HUES64 (cell line): ENCODE data around the gene ANO9.

Source experiments
- H3K27ac ChIP-seq: 2 replicates; pipeline ENCODE4 v1.7.0; 2013; ENCODE audit warnings: low read depth, low read length, inconsistent platforms
- H3K27me3 ChIP-seq: 2 replicates; pipeline ENCODE4 v1.6.1; 2013; ENCODE audit warnings: mild to moderate bottlenecking, low read length; ENCODE audit not compliant: insufficient read depth
- H3K36me3 ChIP-seq: 2 replicates; pipeline ENCODE4 v1.6.1; 2013; ENCODE audit warnings: mild to moderate bottlenecking, low read length; ENCODE audit not compliant: insufficient read depth
- H3K4me1 ChIP-seq: 2 replicates; pipeline ENCODE4 v1.6.1; 2013; ENCODE audit warnings: mild to moderate bottlenecking, low read length, moderate library complexity; ENCODE audit not compliant: insufficient read depth
- H3K4me3 ChIP-seq: 2 replicates; pipeline ENCODE4 v1.5.1; 2013; ENCODE audit warnings: mild to moderate bottlenecking, low read length, moderate library complexity
- H3K9ac ChIP-seq: 2 replicates; pipeline ENCODE4 v1.6.1; 2013; ENCODE audit warnings: mild to moderate bottlenecking, low read depth, low read length
- H3K9me3 ChIP-seq: 2 replicates; pipeline ENCODE4 v1.6.1; 2013; ENCODE audit warnings: low read depth, low read length; ENCODE audit not compliant: insufficient read depth
- WGBS: fragments of 150-250, 120-280 bp; methylation state at CpG from one replicate; pipeline ENCODE4 v1.1.7; 2013; ENCODE audit warnings: missing lambda C conversion rate; 5-methylcytosine and 5-hydroxymethylcytosine counted together

Gene ANO9

DNA sequence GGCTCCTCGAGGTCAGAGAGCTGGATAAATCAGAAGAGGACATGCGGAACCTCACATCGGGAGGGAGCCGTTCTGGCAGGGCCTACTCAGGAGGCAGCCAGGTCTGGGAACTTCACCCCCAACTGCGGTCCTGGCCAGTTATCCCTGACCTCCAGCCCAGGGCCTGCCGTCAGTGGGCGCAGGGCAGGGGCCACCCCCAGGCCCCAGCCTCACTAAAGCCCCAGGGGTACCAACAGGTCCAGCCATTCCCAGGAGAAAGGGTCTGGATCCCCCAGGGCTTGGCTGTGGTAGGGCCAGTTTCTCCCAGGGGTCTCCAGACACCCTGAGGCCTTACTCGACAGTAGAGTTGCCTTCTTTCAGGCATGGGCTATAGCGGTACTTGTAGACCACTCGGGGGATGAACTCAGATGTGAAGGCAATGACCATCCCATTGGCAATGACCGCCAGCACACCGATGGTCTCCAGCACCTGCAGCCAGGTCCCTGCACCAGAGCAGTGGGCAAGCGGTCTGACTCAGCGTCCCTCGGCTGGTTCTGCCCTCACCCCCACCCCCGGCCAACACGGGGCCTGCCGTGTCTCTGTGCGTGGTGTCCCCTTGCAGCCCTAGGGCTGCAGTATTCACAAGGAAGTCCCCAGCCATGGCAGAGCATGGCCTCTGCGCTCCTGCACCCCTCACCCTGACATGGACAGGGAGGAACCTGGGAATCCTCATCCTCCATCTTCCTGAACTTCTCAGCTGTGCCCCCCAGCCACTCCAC lies 22.4 kb downstream of the ANO9 start:
- Histone ChIP-seq H3K4me3 (no peak overlapping the region), H3K9me3 (no peaks in the 10 kb centered on the region), H3K4me1 (0 out of 2 replicates have a peak, but pooled peaks cover 3% of the 10 kb centered on the region), H3K27me3 (peaks cover 37% of the 10 kb centered on the region), H3K27ac (no peak overlapping the region), H3K36me3 (no peaks in the 10 kb centered on the region), H3K9ac (no peak overlapping the region)
- 86% methylated on average over 20 of the region's 20 CpGs for WGBS

DNA sequence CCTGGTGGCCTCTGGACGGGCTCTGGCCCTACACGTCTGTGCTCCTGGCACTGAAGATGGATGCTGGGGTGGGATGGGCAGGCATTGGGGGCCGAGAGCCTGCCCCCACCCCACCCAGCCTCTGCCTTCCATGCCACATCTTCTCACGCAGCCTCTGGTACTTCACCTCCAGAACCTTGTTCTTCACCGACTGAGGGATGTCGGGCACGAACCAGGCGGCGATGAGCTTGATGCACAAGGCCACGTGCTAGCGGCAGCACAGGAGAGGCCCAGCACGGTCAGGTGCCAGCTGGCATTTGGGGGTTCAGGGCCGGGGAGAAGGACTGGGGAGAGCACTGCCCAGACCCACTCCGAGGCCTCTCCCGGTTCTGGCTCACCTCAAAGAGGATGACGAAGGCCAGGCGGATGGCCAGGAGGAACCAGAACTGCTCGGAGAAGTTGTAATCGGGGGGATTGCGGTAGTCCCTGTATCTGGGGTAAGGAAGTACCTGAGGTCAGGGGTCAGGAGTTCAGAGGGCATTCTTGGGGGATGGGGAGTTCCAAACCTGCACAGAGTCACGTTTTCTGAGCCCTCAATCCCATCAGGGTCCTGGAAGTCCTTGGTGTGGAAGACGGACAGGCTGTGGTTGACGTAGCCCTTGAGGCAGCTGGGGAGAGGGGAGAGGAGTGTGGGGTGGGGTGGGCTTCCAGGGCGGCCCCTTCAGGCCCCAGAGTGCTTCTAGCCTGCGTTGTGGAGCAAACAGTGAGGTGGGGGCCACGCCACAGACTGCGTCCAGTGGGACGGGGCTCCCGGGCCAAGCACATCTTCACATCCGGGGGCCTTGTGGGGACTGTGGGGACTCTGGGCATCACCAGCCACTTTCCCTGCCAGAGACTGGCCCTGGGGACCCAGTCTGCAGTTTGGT lies 23.2 kb downstream of the ANO9 start:
- Histone ChIP-seq H3K4me1 (0 out of 2 replicates have a peak, but pooled peaks cover 3% of the 10 kb centered on the region), H3K9me3 (no peaks in the 10 kb centered on the region), H3K9ac (no peak overlapping the region), H3K36me3 (no peaks in the 10 kb centered on the region), H3K4me3 (no peak overlapping the region), H3K27ac (no peak overlapping the region), H3K27me3 (peaks cover 34% of the 10 kb centered on the region)
- 94% methylated on average over 30 of the region's 30 CpGs for WGBS

DNA sequence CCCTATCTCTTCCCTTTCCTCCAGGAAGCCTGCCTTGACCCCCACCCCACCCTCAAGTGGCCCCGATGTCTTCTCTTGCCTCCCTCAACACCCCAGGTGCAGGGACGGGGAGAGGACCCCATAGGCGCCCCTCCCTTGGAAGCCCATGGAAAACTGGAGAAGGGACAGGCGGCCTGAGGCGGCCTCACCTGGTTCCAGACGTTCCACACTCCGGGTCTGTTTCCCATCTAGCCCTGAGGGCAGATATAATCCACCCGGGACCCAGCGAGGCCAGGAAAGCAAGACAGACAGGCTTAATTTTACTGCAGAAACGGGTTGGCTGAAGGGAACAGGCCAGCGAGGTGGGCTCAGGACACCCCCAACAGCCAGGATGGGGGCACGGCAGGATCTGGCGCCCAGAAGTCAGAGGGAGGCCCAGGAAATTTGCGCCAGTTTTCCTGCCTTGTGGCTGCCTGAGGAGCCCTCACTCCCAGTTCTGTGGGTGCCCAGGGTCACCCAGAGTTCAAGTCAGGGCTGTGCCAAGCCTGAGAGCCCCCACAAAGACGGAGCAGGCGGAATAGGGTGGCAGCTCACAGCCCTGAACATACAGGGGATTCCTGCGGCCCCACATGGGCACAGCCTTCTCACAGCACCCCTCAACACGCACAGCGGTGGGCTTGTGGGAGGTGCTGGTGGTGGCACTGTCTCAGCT lies 24.0 kb downstream of the ANO9 start:
- peaks cover 34% of the 10 kb centered on the region for H3K27me3 ChIP-seq
- H3K27ac ChIP-seq, result no peak overlapping the region
- H3K4me3 ChIP-seq, result peak overlapping the region; percentile 68
- no peaks in the 10 kb centered on the region for H3K36me3 ChIP-seq
- H3K9ac ChIP-seq, result peak overlapping the region; percentile 65; the same call in 1 of the 2 replicates
- H3K9me3 ChIP-seq, result no peaks in the 10 kb centered on the region
- 0 out of 2 replicates have a peak, but pooled peaks cover 3% of the 10 kb centered on the region for H3K4me1 ChIP-seq
- WGBS, result 73% methylated on average over 19 of the region's 19 CpGs

DNA sequence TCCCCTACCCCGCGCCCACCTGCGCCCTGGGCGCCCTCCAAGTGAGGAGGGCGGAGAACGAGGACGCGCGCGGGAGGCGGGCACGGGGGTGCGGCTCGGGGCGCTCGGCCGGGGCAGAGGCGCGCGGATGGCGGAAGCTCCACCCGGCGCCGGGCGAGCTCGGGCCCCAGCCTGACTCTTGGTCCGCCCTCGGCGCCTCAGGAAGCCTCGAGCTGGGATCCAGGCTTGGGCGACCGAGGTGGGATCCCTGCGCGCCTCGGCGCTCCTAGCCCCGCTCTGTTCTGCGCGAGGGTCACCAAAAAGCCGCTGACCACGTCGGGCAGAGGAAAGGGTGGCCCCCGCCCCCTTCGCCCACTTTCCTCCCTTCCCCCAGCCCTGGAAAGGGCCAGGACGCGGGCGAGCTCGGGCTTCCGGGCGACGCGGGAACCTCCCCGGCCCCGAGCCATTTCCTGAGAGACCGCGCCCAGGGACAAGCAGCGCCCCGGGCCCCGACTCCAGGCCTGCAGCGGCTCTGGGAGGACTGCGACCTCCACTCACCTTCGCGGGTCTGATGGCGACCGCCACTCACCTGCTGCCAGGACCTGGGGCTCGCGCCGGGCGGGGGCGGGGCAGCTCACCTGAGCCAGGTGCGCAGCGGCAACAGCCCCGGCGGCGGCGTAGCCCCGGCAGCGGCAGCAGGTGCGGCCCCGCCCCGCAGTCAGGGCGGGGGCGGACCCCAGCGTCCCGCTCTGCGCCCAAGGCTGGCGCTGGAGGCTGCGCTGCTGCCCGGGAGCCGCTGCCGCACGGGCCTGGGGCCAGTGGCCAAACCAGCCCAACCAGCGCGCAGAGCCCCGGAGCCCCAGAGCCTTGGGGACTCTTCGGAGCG lies 24.8 kb downstream of the ANO9 start:
- H3K9ac ChIP-seq, result peak overlapping the region; percentile 65
- H3K4me3 ChIP-seq, result peak overlapping the region; percentile 68
- H3K27me3 ChIP-seq, result peaks cover 34% of the 10 kb centered on the region

DNA sequence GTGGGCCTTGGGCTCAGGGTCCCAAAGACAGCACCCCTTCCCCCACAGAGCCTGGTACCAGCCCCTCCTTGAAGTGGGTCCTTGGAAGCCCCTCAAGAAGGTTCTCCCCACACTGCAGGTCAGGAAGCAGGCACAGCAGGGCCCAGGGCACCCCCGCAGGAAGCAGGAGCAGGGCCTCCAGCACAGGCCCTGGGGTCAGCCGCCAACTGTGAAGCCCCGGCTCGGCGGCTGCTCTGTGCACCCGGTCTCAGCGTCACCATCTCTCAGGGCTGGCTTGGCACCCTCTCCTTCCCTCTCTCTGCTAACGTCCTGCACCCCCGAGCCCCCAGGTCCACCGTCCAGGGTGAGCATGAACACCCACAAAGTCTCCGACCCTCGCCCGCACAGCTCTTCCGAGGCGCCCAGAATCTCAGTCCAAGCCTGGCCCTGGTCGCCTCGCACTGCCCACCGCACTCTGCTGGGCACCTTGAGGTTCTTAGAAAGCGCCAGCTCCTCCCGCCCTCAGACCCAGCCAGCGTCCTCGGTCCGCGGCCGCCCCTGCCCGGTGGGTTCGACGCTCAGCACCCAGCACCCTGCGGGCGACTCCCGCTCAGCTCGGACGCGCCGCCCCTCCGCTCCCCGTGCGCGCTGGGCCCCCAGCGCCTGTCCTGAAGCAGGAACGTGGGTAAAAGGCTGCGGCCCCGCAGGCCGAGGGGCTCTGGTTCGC lies 25.6 kb downstream of the ANO9 start:
- Histone ChIP-seq H3K27ac (no peak overlapping the region), H3K36me3 (no peaks in the 10 kb centered on the region), H3K4me3 (peak overlapping the region; percentile 68), H3K27me3 (peaks cover 34% of the 10 kb centered on the region), H3K9me3 (no peaks in the 10 kb centered on the region), H3K9ac (peak overlapping the region; percentile 65), H3K4me1 (0 out of 2 replicates have a peak, but pooled peaks cover 3% of the 10 kb centered on the region)
- 28% methylated on average over 45 of the region's 45 CpGs for WGBS

More for the DNA sequence above, 24.8 kb downstream of the ANO9 start:
- Histone ChIP-seq H3K36me3 (no peaks in the 10 kb centered on the region), H3K27ac (0 out of 2 replicates have a peak overlapping the region, but pooled peaks have one; percentile 41), H3K9me3 (no peaks in the 10 kb centered on the region), H3K4me1 (0 out of 2 replicates have a peak, but pooled peaks cover 3% of the 10 kb centered on the region)
- WGBS, result 1% methylated on average over 97 of the region's 97 CpGs

DNA sequence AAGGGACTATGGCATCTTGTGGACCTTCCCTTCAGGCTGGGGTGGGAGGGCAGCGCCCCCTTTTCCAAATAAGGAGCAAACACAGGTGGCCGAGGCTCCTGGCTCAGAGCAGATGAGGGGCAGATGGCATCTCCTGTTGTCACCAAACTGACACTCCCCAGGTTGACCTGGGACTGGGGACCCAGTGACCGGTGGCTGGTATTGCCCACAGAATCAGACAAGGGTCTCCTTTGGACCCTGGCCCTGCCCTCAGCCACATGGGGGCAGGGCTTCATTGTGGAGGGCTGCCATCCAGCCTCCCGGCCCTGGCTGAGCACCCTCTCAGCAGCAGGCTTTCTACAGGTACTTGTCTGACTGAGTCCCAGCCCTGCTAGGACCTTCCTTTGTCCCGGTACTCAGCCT lies 26.2 kb downstream of the ANO9 start:
- Histone ChIP-seq H3K27ac (no peak overlapping the region), H3K36me3 (no peaks in the 10 kb centered on the region), H3K9me3 (no peaks in the 10 kb centered on the region), H3K4me3 (peak overlapping the region; percentile 68), H3K27me3 (peaks cover 34% of the 10 kb centered on the region), H3K4me1 (0 out of 2 replicates have a peak, but pooled peaks cover 3% of the 10 kb centered on the region), H3K9ac (no peak overlapping the region)
- 80% methylated on average over 5 of the region's 5 CpGs for WGBS

DNA sequence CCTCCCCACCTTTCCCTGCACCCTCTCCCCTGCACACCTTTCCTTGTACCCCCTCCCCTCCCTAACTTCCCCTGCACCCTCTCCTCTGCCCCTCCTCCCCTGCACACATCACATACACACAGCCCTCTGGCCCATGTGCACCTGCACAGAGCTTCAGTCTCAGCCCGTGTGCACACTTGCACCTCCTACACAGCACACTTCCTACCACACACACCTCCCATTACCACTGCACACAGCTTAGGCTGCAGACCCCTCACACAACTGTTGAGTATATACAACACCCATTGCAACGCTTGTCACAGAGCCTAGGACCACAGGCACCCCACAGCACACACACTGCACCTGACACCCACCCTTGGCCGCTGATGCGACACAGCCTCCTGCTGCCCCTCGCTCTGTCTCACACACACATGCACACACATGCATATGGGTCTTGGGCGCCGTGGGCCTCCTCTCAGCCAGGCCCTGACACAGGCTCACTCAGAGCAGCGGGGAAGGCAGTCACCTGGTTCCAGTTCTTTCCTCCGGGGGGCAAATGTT lies 27.4 kb downstream of the ANO9 start:
- Histone ChIP-seq H3K27ac (no peak overlapping the region), H3K9me3 (no peaks in the 10 kb centered on the region), H3K4me1 (0 out of 2 replicates have a peak, but pooled peaks cover 3% of the 10 kb centered on the region), H3K4me3 (no peak overlapping the region), H3K9ac (no peak overlapping the region), H3K36me3 (no peaks in the 10 kb centered on the region), H3K27me3 (peaks cover 34% of the 10 kb centered on the region)
- 83% methylated on average over 9 of the region's 9 CpGs for WGBS

DNA sequence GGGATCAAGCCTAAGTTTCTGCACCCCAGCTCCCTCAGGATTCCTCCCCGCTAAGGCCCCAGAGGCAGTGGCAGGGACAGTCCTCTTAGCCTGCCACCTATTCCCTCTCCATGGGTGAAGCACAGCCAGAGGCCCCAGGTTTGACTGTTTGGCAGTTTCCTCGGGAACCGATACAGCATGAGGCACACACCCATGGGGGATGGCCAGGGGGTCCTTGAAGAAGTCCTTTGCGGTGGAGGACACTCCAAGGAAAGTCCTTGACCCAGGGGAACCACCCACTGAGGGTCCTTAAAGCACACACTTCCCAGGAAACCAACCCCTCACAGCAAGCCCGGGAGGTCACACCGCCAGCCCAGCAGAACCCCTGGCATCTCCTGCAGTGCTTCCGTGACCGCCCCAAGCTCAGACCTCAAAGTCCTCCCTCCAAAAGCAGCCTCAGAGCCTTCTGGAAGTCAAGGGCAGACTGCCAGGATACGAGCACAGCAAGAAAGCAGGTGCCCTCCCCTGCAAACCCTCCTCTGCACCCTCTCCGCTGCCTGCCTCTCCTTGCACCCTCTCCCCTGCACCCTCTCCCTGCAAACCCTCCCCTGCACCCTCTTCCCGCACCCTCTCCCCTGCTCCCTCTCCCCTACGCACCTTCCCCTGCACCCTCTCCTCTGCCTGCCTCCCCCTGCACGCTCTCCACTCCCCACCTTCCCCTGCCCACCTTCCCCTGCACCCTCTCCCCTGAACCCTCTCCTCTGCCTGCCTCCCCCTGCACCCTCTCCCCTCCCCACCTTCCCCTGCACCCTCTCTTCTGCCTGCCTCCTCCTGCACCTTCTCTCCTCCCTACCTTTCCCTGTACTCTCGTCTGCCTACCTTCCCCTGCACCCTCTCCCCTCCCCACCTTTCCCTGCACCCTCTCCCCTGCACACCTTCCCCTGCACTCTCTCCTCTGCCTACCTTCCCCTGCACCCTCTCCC lies 28.4 kb downstream of the ANO9 start:
- H3K27ac ChIP-seq, result no peak overlapping the region
- no peaks in the 10 kb centered on the region for H3K9me3 ChIP-seq
- H3K4me1 ChIP-seq, result 0 out of 2 replicates have a peak, but pooled peaks cover 3% of the 10 kb centered on the region
- H3K4me3 ChIP-seq, result no peak overlapping the region
- peaks cover 30% of the 10 kb centered on the region for H3K27me3 ChIP-seq
- WGBS, result 71% methylated on average over 13 of the region's 14 CpGs
- no peaks in the 10 kb centered on the region for H3K36me3 ChIP-seq
- no peak overlapping the region for H3K9ac ChIP-seq

DNA sequence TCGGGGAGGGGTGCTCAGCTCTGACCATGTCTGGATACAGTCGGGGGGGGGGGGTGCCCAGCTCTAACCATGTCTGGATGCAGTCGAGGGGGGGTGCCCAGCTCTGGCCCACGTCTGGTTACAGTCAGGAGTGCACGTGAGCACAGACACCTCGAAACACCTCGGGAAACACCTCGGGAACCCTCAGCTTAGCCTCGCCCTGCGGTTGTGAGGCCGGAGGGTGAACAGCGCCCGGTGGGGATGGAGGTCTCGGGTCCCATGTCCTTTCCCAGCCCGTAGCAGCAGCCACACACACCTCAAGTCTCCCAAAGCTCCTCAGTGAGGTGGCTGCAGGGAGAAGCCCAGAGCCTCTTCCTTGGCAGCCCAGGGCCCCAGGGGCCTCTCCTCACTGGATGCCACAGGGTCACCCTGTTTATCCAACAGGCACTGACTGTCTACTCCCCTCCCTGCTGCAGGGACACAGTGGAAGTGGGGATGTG lies 29.1 kb downstream of the ANO9 start:
- no peaks in the 10 kb centered on the region for H3K9me3 ChIP-seq
- H3K36me3 ChIP-seq, result no peaks in the 10 kb centered on the region
- 80% methylated on average over 15 of the region's 15 CpGs for WGBS
- no peak overlapping the region for H3K4me3 ChIP-seq
- H3K4me1 ChIP-seq, result 0 out of 2 replicates have a peak, but pooled peaks cover 3% of the 10 kb centered on the region
- no peak overlapping the region for H3K27ac ChIP-seq
- H3K27me3 ChIP-seq, result peaks cover 23% of the 10 kb centered on the region
- no peak overlapping the region for H3K9ac ChIP-seq
